ENCODE data around the gene CBX8.
A peak's percentile ranks its signal among the peaks of the same experiment; 100 is the strongest.

The CBX8 gene

DNA sequence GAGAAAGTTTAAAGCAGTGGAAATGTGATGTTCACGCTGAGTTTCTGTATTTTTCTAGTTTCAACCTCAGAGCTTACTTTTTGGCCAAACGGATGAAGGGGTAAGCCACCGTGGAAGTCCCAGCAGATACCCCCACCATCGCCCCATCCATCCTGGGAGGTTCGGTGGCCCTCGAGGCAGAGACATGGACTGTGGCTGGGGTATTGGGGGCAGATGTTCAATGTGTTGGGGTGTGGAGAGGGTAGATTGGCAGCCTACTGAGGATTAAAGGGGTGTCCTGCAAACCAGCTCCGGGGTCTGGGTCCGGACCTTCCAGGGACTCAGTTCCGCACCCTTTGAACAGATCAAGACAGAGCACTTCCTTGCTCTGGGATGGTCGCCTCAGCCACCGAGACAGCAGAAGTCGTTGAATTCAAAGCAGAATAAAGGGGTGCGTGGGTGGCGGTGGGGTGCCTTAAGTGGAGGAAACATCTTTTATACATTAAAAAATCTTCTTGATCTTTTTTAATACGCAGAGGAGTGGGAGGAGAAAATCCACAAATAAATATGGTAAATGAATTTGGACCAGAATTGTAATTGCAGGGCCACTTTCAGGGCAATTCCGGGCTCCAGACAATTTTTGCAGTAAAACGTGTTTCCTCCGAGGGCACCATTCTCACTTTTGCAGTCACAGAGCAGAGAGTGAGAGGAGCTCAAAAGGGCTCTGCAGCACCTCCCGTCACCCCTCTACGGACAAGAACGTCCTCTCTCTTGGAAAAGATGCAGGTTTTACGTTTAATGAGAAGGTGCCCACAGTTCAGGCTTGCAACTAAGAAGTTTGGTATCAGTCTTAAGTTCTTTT, 8.2 kb upstream of the CBX8 start:
- no peak for DNase-seq (ENCODE audit: low spot score)

DNA sequence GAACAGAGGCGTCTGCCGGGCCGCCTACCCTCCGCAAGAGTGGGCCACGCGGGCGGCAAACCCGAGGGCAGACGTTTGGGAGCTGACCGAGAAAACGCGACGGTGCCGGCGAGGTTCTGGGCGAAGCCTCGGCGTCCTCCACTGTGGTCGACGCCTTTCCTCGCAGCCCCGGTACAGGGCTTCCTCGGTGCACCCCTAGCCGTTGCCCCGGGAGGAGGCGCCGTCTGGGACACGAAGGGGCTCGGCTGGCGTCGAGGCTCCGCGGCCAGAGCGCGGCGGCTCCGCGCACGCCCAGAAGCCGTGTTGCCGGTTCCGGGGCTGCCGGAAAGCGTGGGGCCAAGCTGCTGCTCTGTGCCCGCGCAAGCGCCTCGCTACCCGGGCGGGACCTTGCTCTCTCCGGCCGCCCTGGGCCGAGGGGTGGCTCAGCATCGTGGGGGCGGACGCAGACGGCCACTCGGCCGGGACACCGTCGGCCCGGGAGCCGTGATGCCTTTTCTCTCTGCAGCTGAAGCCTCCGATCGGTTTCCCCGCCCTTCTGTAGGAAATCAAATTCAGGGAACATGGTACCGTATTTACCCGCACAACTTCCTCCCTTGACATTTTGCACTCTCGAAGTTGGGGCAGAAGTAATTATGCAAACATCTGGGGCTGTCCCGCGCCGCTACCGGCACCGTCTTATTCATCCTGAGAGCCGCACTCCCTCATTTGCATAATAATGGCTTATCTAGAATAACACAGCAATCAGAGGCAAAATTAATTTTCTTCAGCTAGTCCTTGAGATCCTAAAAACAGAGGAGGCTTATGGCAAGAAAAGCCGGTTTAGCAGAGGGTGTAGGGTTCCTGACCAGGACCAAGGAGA, 7.3 kb upstream of the CBX8 start:
- no peak for DNase-seq (ENCODE audit: low spot score)

DNA sequence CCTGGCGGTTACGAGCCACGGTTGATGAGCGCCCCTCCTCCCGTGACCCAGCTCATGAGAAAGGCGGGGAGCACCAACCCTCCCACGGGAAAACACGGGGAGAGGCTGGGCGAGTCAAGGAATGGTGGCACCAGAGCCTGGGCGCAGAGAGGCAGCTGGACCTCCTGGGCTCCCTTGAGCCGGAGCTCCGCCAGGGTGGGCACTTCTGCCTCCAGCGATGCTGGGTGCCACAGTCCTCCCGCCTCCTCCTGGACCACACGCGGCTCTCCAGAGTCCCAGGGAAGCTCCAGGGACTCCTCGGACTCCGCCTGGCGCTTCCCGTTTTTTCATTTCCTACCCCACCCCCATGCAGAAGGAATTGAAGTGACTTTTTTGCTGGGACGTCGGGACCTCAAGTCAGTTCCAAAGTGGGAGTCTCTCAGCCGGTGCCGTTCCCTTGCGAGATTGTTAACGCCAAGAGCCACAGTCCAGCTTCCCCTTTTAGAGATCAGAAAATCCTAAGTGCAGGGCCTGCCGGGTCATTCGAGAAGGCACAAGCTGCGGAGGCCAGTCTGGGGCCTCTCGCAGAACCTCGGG, 6.6 kb upstream of the CBX8 start:
- no peak for DNase-seq (ENCODE audit: low spot score)

DNA sequence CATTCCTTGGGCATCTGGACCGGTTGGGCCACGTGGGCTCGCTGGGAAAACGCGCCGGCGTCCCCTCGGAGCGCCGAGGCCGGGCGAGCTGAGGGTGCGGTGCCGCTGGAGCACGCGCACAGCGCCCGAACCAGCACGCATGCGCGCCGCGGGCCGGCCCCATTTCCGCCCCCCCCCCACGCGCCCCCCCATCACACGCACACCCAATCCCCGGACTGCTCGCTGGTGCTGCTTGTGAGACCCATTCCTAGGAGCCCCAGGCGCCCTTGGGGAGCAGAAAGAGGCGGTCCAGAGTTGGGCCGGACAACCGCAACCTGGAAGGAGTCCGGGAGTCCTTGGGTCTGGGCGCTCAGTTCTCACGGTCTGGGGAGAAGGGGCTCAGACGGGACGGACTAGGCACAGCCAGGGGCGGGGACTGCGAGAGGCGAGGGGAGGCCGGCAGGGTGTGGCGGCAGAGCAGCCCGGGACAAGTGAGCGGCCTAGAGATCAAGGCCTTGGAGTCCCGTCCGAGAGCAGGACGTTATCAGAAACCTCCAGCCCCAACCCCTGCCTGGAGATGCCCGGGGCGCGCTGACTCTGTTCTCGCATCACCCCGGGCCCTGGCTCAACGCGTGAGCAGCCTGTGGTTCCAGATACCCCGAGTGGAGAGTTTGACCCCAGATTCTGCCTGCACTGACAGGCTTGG, 6.0 kb upstream of the CBX8 start:
- no peak for DNase-seq (ENCODE audit: low spot score)

DNA sequence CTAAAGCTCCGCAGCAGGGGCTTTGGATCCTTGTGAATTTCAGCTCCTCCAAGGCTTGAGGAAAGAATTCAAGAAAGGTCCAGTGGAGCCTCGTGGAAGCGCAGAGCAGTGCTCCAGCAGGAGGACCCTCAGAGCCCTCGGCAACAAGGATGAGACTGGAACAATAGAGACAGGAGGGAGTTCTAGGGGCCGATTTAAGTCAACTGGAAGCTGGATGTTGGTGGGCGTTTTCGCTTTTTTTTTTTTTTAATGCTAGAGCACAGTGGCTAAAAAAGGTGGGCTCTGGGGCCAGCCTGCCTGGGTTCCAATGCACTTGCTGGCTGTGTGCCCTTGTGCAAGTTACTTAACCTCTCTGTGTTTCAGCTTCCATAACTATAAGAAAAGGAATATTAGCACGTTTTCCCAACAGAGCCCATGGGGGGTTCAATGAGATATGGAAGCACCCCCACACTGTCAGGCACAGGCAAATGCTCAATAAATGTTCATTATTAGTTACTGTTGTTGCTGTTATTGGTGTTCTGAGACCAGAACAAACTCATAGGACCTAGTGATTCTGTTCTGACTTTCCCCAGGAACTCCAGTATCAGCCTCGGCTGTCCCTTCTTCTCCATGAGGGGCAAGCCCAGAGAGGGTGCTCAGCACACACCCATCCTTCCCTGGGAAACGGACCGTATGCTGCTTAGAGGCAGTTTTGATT, 5.3 kb upstream of the CBX8 start:
- DNase-seq (ENCODE audit: low spot score), result no peak

DNA sequence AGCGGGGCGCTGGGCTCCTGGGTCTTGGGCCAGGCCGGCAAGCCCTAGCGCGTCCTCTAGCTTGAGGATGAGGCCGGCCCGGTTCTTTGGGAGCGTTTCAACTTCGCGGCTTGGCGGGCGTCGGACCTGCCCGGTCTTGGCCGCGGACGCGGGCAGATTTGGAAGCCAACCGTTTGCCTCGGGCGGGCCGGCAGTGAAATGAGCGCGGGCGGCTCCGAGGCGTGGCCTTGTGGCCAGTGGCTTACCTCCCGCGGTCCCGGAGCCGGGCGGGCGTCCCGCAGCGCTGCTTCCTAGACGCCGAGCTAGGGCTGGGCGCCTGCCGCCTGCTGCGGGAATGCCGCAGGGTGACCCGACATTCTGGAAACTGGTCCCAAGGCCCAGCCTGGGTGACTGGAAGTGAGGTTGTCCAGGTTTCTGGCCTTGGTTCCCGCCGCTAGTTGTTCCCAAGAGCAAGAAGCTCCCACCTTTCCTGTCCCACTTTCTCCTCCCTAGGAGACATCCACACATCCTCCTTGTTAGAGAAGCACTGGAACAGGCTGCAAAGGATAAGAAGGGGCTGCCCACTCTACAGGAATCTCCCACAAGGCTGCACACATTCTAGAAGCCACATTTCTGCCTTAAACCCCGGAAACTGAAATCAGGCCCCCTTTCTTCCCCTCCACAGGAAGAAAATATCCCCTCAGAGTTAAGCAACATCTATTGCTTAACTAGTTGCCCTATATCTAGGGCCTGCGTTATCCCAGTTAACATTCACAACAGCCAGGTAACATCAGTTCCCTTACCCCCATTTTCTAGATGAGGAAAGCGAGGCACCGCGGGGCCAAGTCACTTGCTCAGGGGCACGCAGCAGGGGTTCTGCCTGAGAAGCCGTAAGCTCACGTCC, 4.5 kb upstream of the CBX8 start:
- no peak for DNase-seq (ENCODE audit: low spot score)

DNA sequence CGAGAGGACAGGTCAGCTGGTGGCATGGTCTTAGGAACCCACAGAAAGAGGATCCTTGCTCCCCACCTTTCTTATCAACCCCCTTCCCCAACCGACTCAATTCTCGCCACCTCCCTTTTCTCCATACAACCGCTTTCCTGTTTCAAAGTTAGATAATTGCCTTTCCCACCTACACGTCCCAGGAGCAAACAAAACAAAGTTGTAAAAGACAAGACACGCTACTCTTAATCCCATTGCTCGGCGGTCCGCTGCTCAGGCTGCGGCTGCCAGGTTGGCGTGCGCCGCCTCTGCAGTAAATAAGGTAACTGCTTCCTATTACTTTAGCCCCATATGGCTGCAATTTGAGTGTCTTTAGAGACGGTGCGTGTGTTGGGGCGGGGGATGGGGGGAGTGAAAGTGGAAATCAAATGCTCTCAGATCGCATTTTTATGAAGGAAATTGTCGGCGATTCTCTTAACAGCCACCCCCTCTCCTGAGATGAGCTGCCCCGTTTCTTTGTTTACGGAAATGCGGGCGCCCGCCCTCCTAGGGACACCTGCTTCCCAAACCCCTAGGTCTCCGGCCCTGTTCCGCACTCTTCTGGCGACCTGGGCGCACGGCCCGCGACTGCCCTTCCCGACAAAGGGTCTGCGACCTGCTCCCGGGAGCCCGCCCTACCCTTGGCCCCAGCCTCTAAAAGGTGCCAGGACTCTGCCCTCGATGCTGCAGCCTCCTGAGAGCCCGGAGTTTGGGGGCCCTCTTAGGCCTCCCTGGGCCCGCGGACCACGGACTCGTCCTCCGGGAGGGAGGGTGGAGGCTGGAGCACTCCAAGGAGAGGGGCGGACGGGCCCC, 3.7 kb upstream of the CBX8 start:
- DNase-seq (ENCODE audit: low spot score), result peak; percentile 83

DNA sequence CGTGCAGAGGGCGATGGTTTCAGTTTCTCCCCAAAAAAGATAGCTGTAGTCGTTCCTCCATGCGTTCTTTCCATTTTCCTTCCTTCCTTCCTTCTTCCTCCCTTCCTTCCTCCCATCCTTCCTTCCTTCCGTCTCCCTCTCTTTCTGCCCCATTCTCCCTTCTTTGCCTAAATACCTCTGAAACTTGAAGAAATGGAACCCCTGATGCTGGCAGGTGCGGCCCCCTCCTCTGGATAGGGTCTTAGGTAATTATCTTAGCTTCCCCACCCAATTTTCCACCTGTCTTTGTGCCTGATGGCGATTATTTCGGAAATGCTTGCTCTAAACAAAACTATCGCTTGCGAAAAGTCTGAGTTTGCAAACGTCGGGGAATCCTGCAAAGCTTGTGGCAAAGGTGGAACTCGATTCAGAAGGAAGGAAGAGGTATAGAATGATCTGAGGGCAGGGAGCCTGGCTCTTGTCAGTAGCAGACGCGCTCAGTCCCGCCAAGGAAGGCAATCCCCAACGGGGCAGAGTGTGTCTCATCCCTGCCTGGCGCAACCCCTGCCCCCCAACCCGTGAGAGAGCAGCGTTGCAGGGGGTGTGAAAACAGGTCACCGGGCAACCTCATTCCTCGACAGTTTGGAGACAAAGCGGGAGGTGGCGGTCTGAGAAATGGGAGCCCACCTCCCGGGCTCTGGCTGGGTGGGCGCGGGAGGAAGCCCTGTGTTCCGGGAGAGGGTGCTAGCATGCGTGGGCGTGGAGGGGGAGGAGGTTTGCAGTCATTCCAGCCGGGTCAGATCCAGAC, 2.9 kb upstream of the CBX8 start:
- DNase-seq (ENCODE audit: low spot score), result no peak

DNA sequence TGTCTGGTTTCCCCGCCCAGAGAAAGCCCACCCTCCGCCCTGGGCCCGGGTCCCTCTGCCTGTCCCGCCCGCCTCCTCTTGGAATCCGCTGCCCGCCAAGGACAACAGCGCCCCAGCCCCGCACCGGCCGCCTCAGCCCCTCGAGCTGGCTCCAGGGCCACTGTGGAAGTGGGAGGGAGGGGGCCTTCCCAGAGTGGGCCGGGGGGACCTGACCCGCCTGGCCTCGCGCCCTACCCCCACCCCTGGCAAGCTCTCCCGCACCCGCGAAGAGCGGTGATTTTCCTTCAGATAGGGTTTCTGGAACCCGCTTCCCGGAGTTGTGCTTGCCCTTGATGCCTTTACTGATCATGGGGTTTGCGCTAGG, 2.3 kb upstream of the CBX8 start:
- no peak for DNase-seq (ENCODE audit: low spot score)

DNA sequence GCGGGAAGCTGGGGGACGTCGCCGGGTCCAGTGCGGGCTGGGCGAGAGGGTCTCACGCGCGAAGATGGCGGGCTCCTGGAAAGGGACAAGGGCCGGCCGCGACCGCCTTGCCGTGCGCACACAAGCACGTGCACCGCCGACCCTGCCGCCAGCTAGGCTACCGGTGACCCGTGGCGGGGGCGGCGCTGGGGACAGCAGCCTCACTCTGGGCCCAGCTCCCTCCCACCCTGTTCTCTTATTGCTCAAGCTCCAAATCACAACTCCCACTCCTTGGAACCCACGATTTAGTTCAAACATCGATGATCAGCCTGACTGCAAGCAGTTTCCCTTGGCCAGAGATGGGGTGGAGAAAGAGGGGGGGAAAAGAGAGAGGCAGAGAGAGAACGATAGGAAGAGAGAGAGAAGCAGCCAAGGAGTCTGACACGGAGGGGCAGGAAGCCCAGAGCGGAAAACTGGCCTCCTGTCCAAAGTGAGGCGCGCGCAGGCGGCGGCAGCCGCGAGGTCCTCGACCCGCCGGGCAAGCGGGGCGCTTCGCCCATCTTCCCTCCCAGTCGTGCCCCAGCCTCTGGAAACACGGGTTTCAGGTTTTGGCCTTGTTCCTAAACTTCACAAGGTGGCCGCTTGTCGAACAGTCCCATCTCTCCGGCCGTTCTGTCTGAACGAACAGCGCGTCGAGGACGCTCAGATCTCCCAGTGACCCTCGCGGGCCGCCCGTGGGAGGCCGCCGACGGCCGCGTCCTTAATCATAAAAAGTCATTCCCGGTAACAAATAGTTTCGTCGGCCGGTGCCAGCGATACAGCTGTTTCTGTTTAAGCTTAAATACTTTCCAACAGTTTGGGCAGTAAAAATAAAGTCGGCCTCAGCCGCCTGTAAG, 1.7 kb upstream of the CBX8 start:
- no peak for DNase-seq (ENCODE audit: low spot score)

DNA sequence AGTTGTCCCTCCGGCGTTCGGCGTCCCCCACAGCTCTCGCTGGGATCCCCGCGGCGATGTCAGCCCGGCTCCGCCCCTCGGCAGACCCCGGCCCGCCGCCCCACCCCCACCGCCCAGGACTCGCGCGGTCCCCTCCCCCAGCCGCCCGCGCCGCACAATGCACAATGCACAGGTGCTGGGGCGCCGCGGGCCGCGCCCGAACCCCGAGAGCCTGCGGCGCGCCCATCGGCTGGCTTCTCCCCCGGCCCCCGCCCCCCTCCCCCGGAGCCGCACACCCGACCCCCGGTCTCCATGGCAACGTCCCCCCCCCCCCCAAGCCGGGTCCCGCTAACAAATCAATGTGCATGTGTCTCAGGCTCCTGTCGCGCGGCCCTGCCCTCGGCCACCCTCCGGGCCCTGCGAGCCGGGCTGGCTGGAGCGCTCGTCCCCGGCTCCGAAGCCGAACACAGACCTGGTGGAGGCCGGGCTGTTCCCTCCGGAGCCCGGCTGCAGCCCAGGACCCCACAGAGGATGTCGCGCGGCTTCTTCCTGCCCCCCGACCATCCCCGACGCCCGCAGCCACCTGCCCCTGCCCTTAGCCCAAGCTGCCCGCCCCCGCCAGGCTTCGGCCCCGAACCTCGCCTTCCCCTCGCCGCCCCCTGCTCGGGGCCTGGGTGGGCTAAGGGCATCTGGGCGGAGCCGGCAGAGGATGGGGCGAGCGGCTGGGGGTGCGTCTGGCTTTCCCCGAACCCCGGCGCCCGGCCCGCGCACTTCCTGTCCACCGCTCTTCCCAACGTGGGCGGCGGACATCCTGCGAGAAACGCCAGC, 818 bp upstream of the CBX8 start:
- DNase-seq (ENCODE audit: low spot score), result peak; percentile 90

DNA sequence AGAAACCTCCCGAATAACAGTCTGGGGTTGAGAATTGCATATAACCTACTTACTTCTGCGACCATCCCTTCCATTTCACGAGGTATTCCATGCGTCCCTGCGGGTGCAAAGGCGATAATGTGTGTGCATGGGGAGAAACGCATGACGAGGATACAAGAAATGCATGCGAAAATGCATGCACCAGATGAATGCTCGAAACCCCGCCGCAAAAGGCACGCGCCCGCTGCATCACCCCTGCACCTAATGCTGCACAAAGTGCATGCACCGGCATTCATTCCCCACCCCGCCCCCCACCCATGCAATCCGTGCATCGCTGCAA, 474 bp downstream of the CBX8 start:
- DNase-seq (ENCODE audit: low spot score), result no peak

DNA sequence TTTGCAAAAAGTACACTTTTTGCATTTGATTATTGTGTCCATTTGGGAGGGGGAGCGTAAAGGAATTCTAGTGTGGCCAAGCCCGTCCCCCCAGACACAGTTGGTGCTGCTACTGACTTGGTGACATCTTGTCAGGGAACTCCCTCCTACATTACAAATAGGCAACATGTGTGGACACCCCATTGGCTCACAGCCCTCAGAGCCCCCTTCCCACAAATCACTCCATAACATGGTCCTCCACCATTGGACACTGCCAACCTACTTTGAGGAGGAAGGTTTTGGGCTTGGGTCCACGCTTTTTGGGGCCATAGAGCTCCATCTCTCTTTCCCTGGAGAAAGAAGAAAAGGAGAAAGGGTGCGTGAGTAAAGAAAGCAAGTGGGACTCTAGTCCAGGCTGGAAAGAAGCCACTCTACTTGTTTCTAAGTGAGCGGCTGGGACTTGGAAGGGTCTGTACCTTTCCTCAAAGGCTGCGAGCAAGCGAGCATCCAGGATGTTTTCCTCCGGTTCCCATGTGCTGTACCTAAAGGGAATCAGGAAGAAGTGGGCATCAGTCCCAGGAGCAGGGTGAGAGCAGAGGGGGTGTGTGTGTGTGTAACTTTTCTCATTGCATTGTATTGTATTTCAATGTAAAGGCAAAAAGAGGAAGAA, 958 bp downstream of the CBX8 start:
- no peak for DNase-seq (ENCODE audit: low spot score)

DNA sequence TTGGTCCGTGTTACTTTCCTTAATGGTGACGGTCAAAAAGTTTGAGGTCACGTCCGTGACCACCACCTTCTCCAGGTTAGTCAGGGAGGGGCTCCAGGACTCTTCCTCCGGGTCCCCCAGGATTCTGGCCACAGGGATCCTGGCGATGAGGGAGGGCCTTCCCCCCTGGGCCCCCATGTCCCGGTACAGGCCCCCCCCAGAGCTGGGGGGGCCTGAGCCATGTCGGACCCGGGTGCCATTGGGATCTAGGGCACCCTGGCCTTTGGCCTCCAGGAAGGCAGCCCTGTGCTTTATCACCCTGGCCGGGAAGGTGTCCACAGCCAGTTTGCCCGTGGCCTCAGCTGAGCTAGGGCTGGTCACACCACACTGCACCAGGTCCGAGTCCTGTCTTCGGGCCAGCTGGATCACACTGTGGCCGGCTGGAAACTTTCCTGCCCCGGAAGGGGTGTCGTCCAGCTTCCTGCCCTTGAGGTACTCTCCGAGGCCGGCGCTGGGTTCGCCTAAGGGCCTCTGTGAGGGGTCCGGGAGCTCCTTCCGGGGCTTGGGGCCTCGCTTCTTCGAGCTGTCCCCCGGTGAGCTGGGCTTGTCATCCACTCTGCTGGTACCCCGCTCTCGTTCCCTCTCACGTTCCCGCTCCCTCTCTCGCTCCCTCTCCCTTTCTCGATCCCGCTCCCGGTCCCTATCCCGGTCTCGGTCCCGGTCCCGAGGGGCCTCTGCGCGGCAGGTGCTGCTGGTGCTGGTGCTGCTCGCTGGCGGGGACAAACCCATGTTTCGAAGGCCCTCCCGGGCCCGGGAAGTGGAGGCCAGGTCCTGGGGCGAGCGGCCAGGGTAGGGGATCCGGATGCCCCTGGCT, 2.0 kb downstream of the CBX8 start:
- no peak for DNase-seq (ENCODE audit: low spot score)

DNA sequence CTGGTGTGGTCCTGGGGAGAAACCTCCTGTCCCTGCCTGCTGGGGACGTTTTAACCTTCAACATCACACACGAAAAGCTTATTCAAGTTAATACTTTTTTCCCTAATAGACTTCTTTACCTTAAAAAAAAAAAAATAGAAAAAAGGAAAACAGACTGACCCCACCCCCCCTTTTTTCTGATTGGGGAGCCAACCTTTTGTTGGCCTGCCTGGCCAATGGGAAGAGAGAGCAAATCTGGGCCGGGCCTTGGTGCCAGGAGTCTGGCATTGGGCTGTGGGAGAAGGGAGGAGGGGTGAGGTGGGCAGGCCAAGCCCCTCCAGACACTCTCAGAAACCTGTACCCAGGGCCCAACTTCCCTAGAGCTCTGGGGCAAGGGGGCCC, 3.0 kb downstream of the CBX8 start:
- no peak for DNase-seq (ENCODE audit: low spot score)

Data from HuH-7 (cell line).